Measurements from ENCODE around the gene ADAMTSL4.

ADAMTSL4 gene

DNA sequence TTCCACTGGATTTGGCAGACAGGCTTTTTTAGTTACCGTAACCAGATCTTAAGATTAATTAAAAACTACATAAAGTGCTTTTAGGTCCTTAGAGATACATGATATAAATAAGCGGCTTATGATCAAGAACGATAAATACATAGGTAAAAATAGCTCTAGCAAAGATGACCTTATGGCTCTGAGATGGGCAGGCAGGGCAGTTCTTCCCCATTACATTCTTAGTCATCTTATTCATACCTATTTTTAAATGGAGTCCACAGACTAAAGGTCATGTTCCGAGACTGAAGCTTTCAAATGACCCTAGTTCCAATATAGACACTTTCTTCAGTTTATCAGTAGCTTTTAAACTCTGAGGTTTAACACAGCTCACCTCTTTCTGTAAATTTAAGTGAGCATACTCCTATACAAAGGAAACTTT lies 25.9 kb downstream of the ADAMTSL4 start:
- DNase-seq (ENCODE audit: extremely low read depth, low read depth): no peak
- no peak for TF ChIP-seq CTCF (IDR thresholded peaks at IDR 0.05; ENCODE audit: low read depth, low read length)

- DNase-seq (ENCODE audit: extremely low read depth, low read depth): no peak
- no peak for TF ChIP-seq CTCF (IDR thresholded peaks at IDR 0.05; ENCODE audit: low read depth, low read length)
Measured at GRCh38 chr1:150575518-150576366, 26.5 kb downstream of the ADAMTSL4 start.

GRCh38 chr1:150576367-150576711 lies 27.1 kb downstream of the ADAMTSL4 start:
- no peak for DNase-seq (ENCODE audit: extremely low read depth, low read depth)
- TF ChIP-seq CTCF (IDR thresholded peaks at IDR 0.05; ENCODE audit: low read depth, low read length): no peak

DNA sequence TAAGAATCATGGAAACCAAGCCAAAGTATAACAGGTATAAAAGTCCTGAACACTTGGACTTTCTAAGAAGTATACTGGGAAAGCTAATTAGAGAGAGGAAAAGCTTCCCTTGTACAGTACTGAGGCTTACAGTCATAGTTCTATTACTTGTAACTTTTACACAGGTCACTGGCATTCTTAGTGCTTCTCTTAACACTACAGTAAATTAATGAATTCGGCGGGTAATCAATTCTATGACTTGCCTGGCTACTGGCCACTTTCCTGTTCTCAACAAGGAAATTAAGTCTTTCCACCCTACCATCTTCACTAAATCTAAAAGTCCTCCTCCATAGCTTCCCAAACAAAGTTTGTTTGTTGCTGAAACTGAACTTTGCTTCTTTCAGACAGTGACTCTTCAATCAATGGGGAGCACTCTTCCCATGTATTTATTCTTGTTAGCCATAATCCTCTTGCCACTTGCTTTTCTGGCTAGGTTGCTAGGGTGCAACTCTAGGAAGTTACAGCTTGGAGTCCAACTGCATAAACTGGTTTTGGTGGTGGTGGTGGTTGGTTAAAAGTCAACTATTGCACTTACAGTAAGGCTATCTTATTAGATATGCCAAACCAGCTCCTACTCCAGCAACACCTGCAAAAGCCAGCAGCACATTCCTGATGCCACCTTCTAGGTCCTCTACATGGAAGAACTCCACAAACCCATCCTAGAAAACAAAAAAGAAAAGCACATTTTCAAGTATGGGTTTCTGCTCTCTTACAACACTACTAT lies 27.8 kb downstream of the ADAMTSL4 start:
- no peak for DNase-seq (ENCODE audit: extremely low read depth, low read depth)
- TF ChIP-seq CTCF (IDR thresholded peaks at IDR 0.05; ENCODE audit: low read depth, low read length): no peak

GRCh38 chr1:150577557-150578271 lies 28.5 kb downstream of the ADAMTSL4 start:
- no peak for DNase-seq (ENCODE audit: extremely low read depth, low read depth)
- no peak for TF ChIP-seq CTCF (IDR thresholded peaks at IDR 0.05; ENCODE audit: low read depth, low read length)

- TF ChIP-seq CTCF (IDR thresholded peaks at IDR 0.05; ENCODE audit: low read depth, low read length): no peak
- no peak for DNase-seq (ENCODE audit: extremely low read depth, low read depth)
Measured at GRCh38 chr1:150578272-150579109, 29.3 kb downstream of the ADAMTSL4 start.
